Osteocyte (in vitro differentiated cells): Measurements from ENCODE around the gene CHERP. TPM values are rescaled to one million over a fixed set of nuclear protein-coding genes. Genes with fewer than 3 reads are reported as not detected.

Experiments used
- DNase-seq: peaks from one replicate; pipeline ENCODE4 v3.0.0; 2021; ENCODE audit warnings: mixed read lengths; ENCODE audit not compliant: unreplicated experiment; ENCODE audit errors: extremely low spot score
- H3K27ac Mint-ChIP-seq: one replicate; pipeline ENCODE4 v1.8.0; 2021; ENCODE audit warnings: mild to moderate bottlenecking, mixed read lengths; ENCODE audit not compliant: unreplicated experiment
- H3K27me3 Mint-ChIP-seq: one replicate; pipeline ENCODE4 v1.8.0; 2021; ENCODE audit warnings: mixed read lengths; ENCODE audit not compliant: unreplicated experiment
- H3K36me3 Mint-ChIP-seq: one replicate; pipeline ENCODE4 v1.8.0; 2021; ENCODE audit warnings: mixed read lengths; ENCODE audit not compliant: unreplicated experiment
- H3K4me1 Mint-ChIP-seq: one replicate; pipeline ENCODE4 v1.8.0; 2021; ENCODE audit warnings: mixed read lengths; ENCODE audit not compliant: unreplicated experiment
- H3K4me3 Mint-ChIP-seq: one replicate; pipeline ENCODE4 v1.8.0; 2021; ENCODE audit warnings: mild to moderate bottlenecking, moderate library complexity, mixed read lengths; ENCODE audit not compliant: unreplicated experiment
- H3K9me3 Mint-ChIP-seq: one replicate; pipeline ENCODE4 v1.8.0; 2021; ENCODE audit warnings: mixed read lengths; ENCODE audit not compliant: unreplicated experiment
- total RNA-seq: library from RNA; stranded (reverse); gene quantifications from 2 replicates; pipeline ENCODE4 v1.2.1, GENCODE V29; 2021
- TF ChIP-seq, protein P1 (sequence below): fragments of 200-600 bp; sonication (generic); IDR thresholded peaks from 2 replicates; pipeline ENCODE4 v1.5.0; 2021; ENCODE audit warnings: antibody characterized with exemption, mild to moderate bottlenecking, moderate library complexity

CHERP gene
- total RNA-seq, 1 donor from 2014 or later = 50.1 TPM

DNA sequence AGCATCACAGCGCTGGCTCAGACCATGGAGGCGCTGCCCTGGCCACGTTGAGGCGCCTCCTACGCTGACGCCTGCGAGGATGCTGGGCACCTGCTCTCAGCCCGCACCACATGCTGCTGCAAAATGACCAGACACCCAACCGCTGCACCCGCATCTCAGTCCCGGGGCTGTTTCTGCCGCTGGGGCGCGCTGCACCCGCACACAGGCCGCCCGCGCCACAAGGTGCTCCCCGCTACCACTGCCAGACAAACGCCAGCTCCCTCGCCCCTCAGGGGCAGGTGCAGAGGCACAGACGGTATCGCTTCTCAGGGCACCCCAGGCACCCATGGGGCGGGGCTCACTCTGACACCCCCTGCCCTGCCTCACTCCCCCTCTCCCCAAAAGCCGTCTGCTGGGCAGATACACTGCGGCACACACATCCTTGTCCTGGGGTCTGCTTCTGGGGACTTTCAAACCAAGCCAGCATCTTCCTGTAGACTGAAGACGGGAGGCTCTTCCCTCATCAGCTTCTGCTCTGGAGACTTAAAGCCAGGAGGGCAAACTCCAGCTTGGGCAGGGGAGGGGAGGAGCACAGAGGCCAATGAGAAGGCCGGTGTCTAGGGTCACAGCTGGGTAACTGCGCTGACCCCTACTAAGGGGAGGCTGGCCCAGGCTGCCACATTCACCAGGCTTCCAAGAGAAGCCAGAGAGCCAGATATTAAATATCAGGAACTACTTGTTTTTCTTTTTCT, 16.3 kb downstream of the CHERP start:
- H3K36me3 Mint-ChIP-seq = peaks cover 32% of the 10 kb centered on the region
- H3K4me3 Mint-ChIP-seq = no peak overlapping the region
- H3K9me3 Mint-ChIP-seq = no peaks in the 10 kb centered on the region
- DNase-seq = no peak
- no peak overlapping the region for H3K27ac Mint-ChIP-seq
- TF ChIP-seq, protein P1, sequence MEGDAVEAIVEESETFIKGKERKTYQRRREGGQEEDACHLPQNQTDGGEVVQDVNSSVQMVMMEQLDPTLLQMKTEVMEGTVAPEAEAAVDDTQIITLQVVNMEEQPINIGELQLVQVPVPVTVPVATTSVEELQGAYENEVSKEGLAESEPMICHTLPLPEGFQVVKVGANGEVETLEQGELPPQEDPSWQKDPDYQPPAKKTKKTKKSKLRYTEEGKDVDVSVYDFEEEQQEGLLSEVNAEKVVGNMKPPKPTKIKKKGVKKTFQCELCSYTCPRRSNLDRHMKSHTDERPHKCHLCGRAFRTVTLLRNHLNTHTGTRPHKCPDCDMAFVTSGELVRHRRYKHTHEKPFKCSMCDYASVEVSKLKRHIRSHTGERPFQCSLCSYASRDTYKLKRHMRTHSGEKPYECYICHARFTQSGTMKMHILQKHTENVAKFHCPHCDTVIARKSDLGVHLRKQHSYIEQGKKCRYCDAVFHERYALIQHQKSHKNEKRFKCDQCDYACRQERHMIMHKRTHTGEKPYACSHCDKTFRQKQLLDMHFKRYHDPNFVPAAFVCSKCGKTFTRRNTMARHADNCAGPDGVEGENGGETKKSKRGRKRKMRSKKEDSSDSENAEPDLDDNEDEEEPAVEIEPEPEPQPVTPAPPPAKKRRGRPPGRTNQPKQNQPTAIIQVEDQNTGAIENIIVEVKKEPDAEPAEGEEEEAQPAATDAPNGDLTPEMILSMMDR = no peak
- H3K4me1 Mint-ChIP-seq = no peaks in the 10 kb centered on the region
- no peaks in the 10 kb centered on the region for H3K27me3 Mint-ChIP-seq

DNA sequence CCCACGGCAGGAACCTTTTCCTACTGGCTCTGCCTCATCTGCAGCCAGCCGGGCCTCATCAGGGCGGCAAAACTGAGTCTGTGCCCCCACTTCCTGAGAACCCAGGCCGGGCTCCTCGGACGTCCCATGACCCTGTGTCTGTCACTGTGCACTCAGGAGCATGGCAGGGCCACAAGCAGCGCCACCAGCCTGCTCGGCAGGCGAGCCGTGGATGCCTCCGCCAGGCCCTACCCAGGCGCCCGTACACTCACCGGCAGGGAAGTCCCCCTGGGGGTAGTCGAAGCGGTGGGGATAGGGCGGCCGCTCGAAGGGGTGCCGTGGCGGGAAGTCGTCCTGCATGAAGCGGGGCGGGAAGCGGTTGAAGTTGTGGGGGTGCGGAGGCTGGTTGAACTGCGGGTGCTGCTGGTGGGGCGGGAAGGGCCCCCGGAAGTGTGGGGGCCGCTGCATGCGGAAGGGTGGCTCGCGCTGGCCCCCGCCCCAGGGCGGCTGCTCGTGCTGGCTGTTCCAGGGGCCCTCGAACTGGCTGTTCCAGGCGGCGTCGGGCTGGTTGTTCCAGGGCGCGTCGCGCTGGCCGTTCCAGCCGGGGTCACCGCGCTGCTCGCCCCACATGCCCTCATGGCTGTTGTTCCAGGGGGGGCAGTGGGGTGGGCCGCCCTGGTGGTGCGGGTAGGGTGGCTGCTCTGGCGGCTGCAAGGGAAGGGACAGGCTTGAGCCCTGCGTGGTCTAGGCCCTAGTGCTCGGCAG, 17.1 kb downstream of the CHERP start:
- Mint-ChIP-seq H3K36me3 (peaks cover 37% of the 10 kb centered on the region), H3K27ac (no peak overlapping the region), H3K4me1 (no peaks in the 10 kb centered on the region), H3K9me3 (no peaks in the 10 kb centered on the region), H3K4me3 (no peak overlapping the region), H3K27me3 (no peaks in the 10 kb centered on the region)
- TF ChIP-seq, protein P1 = no peak
- no peak for DNase-seq

DNA sequence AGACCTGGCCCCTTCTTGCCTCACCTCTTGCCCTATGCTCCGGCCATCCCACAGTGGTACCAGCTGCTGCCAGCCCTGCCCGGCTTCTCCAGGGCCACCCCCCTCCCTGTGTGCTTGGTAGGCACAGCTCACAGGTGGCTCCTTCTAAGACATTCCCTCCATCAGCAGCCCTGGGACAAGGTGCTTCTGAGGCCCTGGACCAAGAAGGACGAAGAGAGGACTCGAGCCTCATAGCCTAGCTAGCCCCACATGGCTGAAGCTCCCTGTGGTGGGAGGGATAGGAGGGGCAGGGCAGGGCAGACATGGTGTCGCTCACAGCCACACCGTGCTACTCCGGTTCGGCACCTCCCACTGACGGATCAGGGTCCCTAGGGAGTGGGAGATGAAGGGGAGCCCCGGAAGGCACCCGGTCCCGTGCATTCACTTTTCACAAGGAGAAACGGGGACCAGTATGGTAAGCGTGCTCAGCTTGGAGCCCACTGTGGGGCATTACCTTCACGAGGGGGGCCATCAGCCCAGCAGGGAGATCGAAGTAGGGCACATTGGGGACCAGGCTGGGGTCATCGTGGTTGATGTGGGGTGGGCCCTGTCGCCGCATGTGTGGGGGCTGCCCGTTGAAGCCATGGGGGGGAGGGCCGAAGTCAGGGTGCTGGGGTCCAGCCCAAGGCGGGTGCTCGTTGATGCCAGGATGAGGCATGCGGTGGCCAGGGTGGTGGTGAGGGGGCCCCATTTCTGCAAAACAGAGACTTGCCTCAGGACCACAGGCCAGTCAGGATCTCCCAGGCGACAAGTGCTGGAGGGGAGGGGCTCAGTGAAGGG, 19.5 kb downstream of the CHERP start:
- Mint-ChIP-seq H3K4me1 (no peaks in the 10 kb centered on the region), H3K4me3 (no peak overlapping the region), H3K36me3 (peaks cover 49% of the 10 kb centered on the region), H3K27ac (no peak overlapping the region), H3K9me3 (no peaks in the 10 kb centered on the region), H3K27me3 (no peaks in the 10 kb centered on the region)
- no peak for DNase-seq
- TF ChIP-seq, protein P1 = no peak

DNA sequence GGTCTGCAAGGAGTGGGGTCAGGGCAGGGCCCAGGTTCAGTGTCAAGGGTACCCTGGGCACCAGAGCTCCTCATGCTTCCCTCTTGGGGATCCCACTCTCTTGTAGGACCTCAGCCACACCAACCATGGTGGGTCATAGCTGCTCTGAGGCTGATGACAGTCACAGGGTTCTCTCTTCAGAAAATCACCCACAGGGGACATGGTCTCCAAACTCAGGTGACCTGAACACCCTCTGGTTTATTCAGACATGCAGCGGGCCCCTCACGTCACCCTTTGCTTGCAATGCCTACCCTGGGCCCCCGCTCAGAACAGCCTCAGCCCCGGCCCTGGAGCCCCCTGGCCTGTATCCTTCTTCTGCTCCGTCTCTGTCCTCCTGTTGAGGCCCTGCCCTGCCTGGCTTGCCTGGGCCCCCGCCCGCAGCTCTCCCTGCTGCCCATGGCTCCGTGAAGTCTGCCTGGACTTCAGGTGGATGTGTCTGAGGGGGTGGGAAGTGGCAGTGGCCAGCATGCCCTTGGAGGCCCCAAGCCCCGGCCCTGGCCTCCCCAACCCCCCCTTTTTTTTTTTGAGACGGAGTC, 20.4 kb downstream of the CHERP start:
- Mint-ChIP-seq H3K27me3 (no peaks in the 10 kb centered on the region), H3K27ac (no peak overlapping the region), H3K36me3 (peaks cover 53% of the 10 kb centered on the region), H3K4me3 (no peak overlapping the region), H3K9me3 (no peaks in the 10 kb centered on the region), H3K4me1 (no peaks in the 10 kb centered on the region)
- DNase-seq = no peak
- TF ChIP-seq, protein P1 = no peak
